ENCODE data around the gene SLAIN2. TPM values are rescaled to one million over a fixed set of nuclear protein-coding genes. Genes with fewer than 3 reads are reported as not detected.

The SLAIN2 gene
- total RNA-seq, 2 donors from 2014 or later = 40.8 to 92.7 TPM

GRCh38 chr4:48367016-48367415 lies 25.7 kb downstream of the SLAIN2 start:
- Histone ChIP-seq H3K27ac (no peak overlapping the region), H3K4me1 (ENCODE audit: control insufficient read depth in 1 of 2, low read depth in 2 of 2) (peaks cover 16 to 23% of the 10 kb centered on the region in 2 donors), H3K4me3 (no peak overlapping the region), H3K9me3 (no peaks in the 10 kb centered on the region), H3K27me3 (replicated peaks; ENCODE audit: insufficient read depth) (no peaks in the 10 kb centered on the region), H3K36me3 (no peaks in the 10 kb centered on the region)
- DNase-seq (ENCODE audit: low spot score) (no peak), ATAC-seq (ENCODE audit: insufficient number of reproducible peaks, low FRiP score, low read depth) (no peak)
- no peak for TF ChIP-seq CTCF (IDR thresholded peaks at IDR 0.05)

GRCh38 chr4:48368389-48368788 lies 27.1 kb downstream of the SLAIN2 start:
- Histone ChIP-seq H3K36me3 (no peaks in the 10 kb centered on the region), H3K4me1 (ENCODE audit: control insufficient read depth in 1 of 2, low read depth in 2 of 2) (peaks cover 16 to 23% of the 10 kb centered on the region in 2 donors), H3K4me3 (no peak overlapping the region), H3K27ac (no peak overlapping the region), H3K9me3 (no peaks in the 10 kb centered on the region), H3K27me3 (replicated peaks; ENCODE audit: insufficient read depth) (no peaks in the 10 kb centered on the region)
- DNase-seq (ENCODE audit: low spot score) (no peak), ATAC-seq (ENCODE audit: insufficient number of reproducible peaks, low FRiP score, low read depth) (no peak)
- TF ChIP-seq CTCF (IDR thresholded peaks at IDR 0.05) = no peak

- no peak for TF ChIP-seq CTCF (IDR thresholded peaks at IDR 0.05)
- no peaks in the 10 kb centered on the region for H3K36me3 ChIP-seq
- no peak overlapping the region for H3K27ac ChIP-seq
- H3K9me3 ChIP-seq = no peaks in the 10 kb centered on the region
- DNase-seq (ENCODE audit: low spot score) (no peak), ATAC-seq (ENCODE audit: insufficient number of reproducible peaks, low FRiP score, low read depth) (no peak)
- no peak overlapping the region for H3K4me3 ChIP-seq
- H3K4me1 ChIP-seq (ENCODE audit: control insufficient read depth in 1 of 2, low read depth in 2 of 2) = peaks cover 16 to 23% of the 10 kb centered on the region in 2 donors
- no peaks in the 10 kb centered on the region for H3K27me3 ChIP-seq (replicated peaks; ENCODE audit: insufficient read depth)
These were observed 27.9 kb downstream of the SLAIN2 start for GRCh38 chr4:48369248-48369647.

GRCh38 chr4:48369771-48370170 lies 28.4 kb downstream of the SLAIN2 start:
- Histone ChIP-seq H3K4me3 (no peak overlapping the region), H3K9me3 (no peaks in the 10 kb centered on the region)
- ATAC-seq (ENCODE audit: insufficient number of reproducible peaks, low FRiP score, low read depth) = no peak

More at GRCh38 chr4:48369771-48370170, 28.4 kb downstream of the SLAIN2 start:
- no peak for TF ChIP-seq CTCF (IDR thresholded peaks at IDR 0.05)
- Histone ChIP-seq H3K27ac (no peak overlapping the region), H3K36me3 (no peaks in the 10 kb centered on the region), H3K4me1 (ENCODE audit: control insufficient read depth in 1 of 2, low read depth in 2 of 2) (peaks cover 16 to 23% of the 10 kb centered on the region in 2 donors), H3K27me3 (replicated peaks; ENCODE audit: insufficient read depth) (no peaks in the 10 kb centered on the region)
- no peak for DNase-seq (ENCODE audit: low spot score)
